GM20000 (cell line): ENCODE results near the gene PBXIP1.
A peak's percentile ranks its signal among the peaks of the same experiment; 100 is the strongest.

Source experiments
- DNase-seq: peaks from one replicate; pipeline ENCODE4 v3.0.0; 2012; ENCODE audit warnings: low spot score
- CTCF ChIP-seq: IDR thresholded peaks from 2 replicates; pipeline ENCODE4 v1.5.1; 2012; ENCODE audit warnings: mild to moderate bottlenecking, control low read depth; ENCODE audit errors: extremely low read depth, missing control alignments

The PBXIP1 gene

GRCh38 chr1:154957091-154957657 is 1.3 kb upstream of the PBXIP1 start:
- TF ChIP-seq CTCF: no peak
- no peak for DNase-seq

GRCh38 chr1:154956544-154956941 is 644 bp upstream of the PBXIP1 start:
- no peak for DNase-seq
- no peak for TF ChIP-seq CTCF

- no peak for TF ChIP-seq CTCF
- peak; percentile 78 for DNase-seq
Observed at GRCh38 chr1:154955039-154955717, 721 bp downstream of the PBXIP1 start.

- no peak for DNase-seq
Observed at GRCh38 chr1:154954541-154954940, 1.4 kb downstream of the PBXIP1 start.

GRCh38 chr1:154953611-154954038 is 2.3 kb downstream of the PBXIP1 start:
- no peak for TF ChIP-seq CTCF
- no peak for DNase-seq

More at GRCh38 chr1:154954541-154954940, 1.4 kb downstream of the PBXIP1 start:
- TF ChIP-seq CTCF: no peak

- DNase-seq: no peak
Observed at GRCh38 chr1:154952664-154953063, 3.2 kb downstream of the PBXIP1 start.

More at GRCh38 chr1:154952664-154953063, 3.2 kb downstream of the PBXIP1 start:
- TF ChIP-seq CTCF: no peak
